ENCODE results near the gene CREB3L1. TPM values are rescaled to one million over a fixed set of nuclear protein-coding genes. Genes with fewer than 3 reads are reported as not detected.

CREB3L1 gene
- total and polyA plus RNA-seq, 4 experiments from 2014 or later: not detected

- intact Hi-C loops (cut with micrococcal nuclease): no loop called here
- Histone ChIP-seq H3K27ac (ENCODE audit: low read depth, low read length) (no peak overlapping the region), H3K27me3 (ENCODE audit: insufficient read depth, low read length) (no peaks in the 10 kb centered on the region), H3K4me3 (ENCODE audit: low read length in 2 of 2) (no peak overlapping the region), H3K9me3 (ENCODE audit: control insufficient read depth in 1 of 2, low read length in 2 of 2) (no peaks in the 10 kb centered on the region), H3K4me1 (ENCODE audit: insufficient read depth, low read length) (no peaks in the 10 kb centered on the region), H3K36me3 (ENCODE audit: insufficient read depth, low read length) (no peaks in the 10 kb centered on the region)
- DNase-seq: no peak
- Mint-ChIP-seq H3K27ac (no peak overlapping the region), H3K9me3 (peaks cover 0 to 1% (median 0%) of the 10 kb centered on the region in 8 donors), H3K36me3 (no peaks in the 10 kb centered on the region), H3K27me3 (peaks cover 4% of the 10 kb centered on the region in 2 donors), H3K4me3 (no peak overlapping the region), H3K4me1 (peaks cover 1 to 5% (median 4%) of the 10 kb centered on the region in 4 donors)
- POLR2A ChIA-PET (ENCODE audit: partially characterized antibody): no interaction called here
- CTCF ChIA-PET (ENCODE audit: partially characterized antibody): no interaction called here
Measured at GRCh38 chr11:46267930-46268329, 9.5 kb upstream of the CREB3L1 start.

- Histone ChIP-seq H3K36me3 (ENCODE audit: insufficient read depth, low read length) (no peaks in the 10 kb centered on the region), H3K27ac (ENCODE audit: low read depth, low read length) (no peak overlapping the region), H3K4me1 (ENCODE audit: insufficient read depth, low read length) (no peaks in the 10 kb centered on the region), H3K27me3 (ENCODE audit: insufficient read depth, low read length) (no peaks in the 10 kb centered on the region), H3K4me3 (ENCODE audit: low read length in 2 of 2) (no peak overlapping the region), H3K9me3 (ENCODE audit: control insufficient read depth in 1 of 2, low read length in 2 of 2) (no peaks in the 10 kb centered on the region)
- intact Hi-C loops (cut with micrococcal nuclease): no loop called here
- POLR2A ChIA-PET (ENCODE audit: partially characterized antibody): no interaction called here
- H3K4me3 Mint-ChIP-seq: no peak overlapping the region
- CTCF ChIA-PET (ENCODE audit: partially characterized antibody): interaction anchor here (1.3 to 1.5 kb wide), 2 partner anchors 31 to 41 kb away, joined by 3 to 4 read pairs; no protein-coding TSS in a partner anchor
- DNase-seq: no peak
- H3K36me3 Mint-ChIP-seq: no peaks in the 10 kb centered on the region
- H3K4me1 Mint-ChIP-seq: peaks cover 1 to 5% (median 4%) of the 10 kb centered on the region in 4 donors
- H3K9me3 Mint-ChIP-seq: peaks cover 0 to 1% (median 0%) of the 10 kb centered on the region in 8 donors
- H3K27ac Mint-ChIP-seq: no peak overlapping the region
- peaks cover 5 to 6% of the 10 kb centered on the region in 2 donors for H3K27me3 Mint-ChIP-seq
Measured at GRCh38 chr11:46270684-46271083, 6.8 kb upstream of the CREB3L1 start.

GRCh38 chr11:46271407-46271806 lies 6.1 kb upstream of the CREB3L1 start:
- Histone ChIP-seq H3K4me3 (ENCODE audit: low read length in 2 of 2) (no peak overlapping the region), H3K4me1 (ENCODE audit: insufficient read depth, low read length) (no peaks in the 10 kb centered on the region), H3K36me3 (ENCODE audit: insufficient read depth, low read length) (no peaks in the 10 kb centered on the region), H3K27ac (ENCODE audit: low read depth, low read length) (no peak overlapping the region), H3K9me3 (ENCODE audit: control insufficient read depth in 1 of 2, low read length in 2 of 2) (no peaks in the 10 kb centered on the region), H3K27me3 (ENCODE audit: insufficient read depth, low read length) (peaks cover 2% of the 10 kb centered on the region)
- POLR2A ChIA-PET (ENCODE audit: partially characterized antibody): no interaction called here
- no peak overlapping the region for H3K27ac Mint-ChIP-seq
- intact Hi-C loops (cut with micrococcal nuclease): no loop called here
- no peak for DNase-seq
- no peak overlapping the region for H3K4me3 Mint-ChIP-seq
- peaks cover 9 to 11% of the 10 kb centered on the region in 2 donors for H3K27me3 Mint-ChIP-seq
- H3K4me1 Mint-ChIP-seq: peaks cover 1 to 7% (median 4%) of the 10 kb centered on the region in 4 donors
- CTCF ChIA-PET (ENCODE audit: partially characterized antibody): interaction anchor here (1.3 to 1.5 kb wide), 3 partner anchors 32 to 40 kb away, joined by 3 to 5 read pairs (median 4); no protein-coding TSS in a partner anchor
- H3K9me3 Mint-ChIP-seq: no peaks in the 10 kb centered on the region
- no peaks in the 10 kb centered on the region for H3K36me3 Mint-ChIP-seq

GRCh38 chr11:46271875-46272815 lies 5.3 kb upstream of the CREB3L1 start:
- no peaks in the 10 kb centered on the region for H3K36me3 Mint-ChIP-seq
- Histone ChIP-seq H3K4me3 (ENCODE audit: low read length in 2 of 2) (no peak overlapping the region), H3K27ac (ENCODE audit: low read depth, low read length) (no peak overlapping the region), H3K4me1 (ENCODE audit: insufficient read depth, low read length) (no peaks in the 10 kb centered on the region), H3K36me3 (ENCODE audit: insufficient read depth, low read length) (no peaks in the 10 kb centered on the region), H3K27me3 (ENCODE audit: insufficient read depth, low read length) (peaks cover 6% of the 10 kb centered on the region), H3K9me3 (ENCODE audit: control insufficient read depth in 1 of 2, low read length in 2 of 2) (no peaks in the 10 kb centered on the region)
- peak overlapping the region in 2 of 8 donors; percentile 20 to 56 for H3K4me3 Mint-ChIP-seq
- CTCF ChIA-PET (ENCODE audit: partially characterized antibody): interaction anchor here (0.5 to 1.5 kb wide), 4 partner anchors 33 to 413 kb away, joined by 3 to 5 read pairs (median 4); no protein-coding TSS in a partner anchor
- H3K4me1 Mint-ChIP-seq: peaks cover 3 to 12% (median 5%) of the 10 kb centered on the region in 4 donors
- H3K9me3 Mint-ChIP-seq: no peaks in the 10 kb centered on the region
- intact Hi-C loops (cut with micrococcal nuclease): no loop called here
- POLR2A ChIA-PET (ENCODE audit: partially characterized antibody): no interaction called here
- no peak overlapping the region for H3K27ac Mint-ChIP-seq
- H3K27me3 Mint-ChIP-seq: peaks cover 14 to 15% of the 10 kb centered on the region in 2 donors
- no peak for DNase-seq

GRCh38 chr11:46272816-46273427 lies 4.5 kb upstream of the CREB3L1 start:
- peaks cover 17 to 18% of the 10 kb centered on the region in 2 donors for H3K27me3 Mint-ChIP-seq
- Histone ChIP-seq H3K27me3 (ENCODE audit: insufficient read depth, low read length) (peaks cover 6% of the 10 kb centered on the region), H3K27ac (ENCODE audit: low read depth, low read length) (no peak overlapping the region), H3K4me1 (ENCODE audit: insufficient read depth, low read length) (peaks cover 7% of the 10 kb centered on the region), H3K36me3 (ENCODE audit: insufficient read depth, low read length) (no peaks in the 10 kb centered on the region), H3K4me3 (ENCODE audit: low read length in 2 of 2) (no peak overlapping the region), H3K9me3 (ENCODE audit: control insufficient read depth in 1 of 2, low read length in 2 of 2) (no peaks in the 10 kb centered on the region)
- no peak for DNase-seq
- H3K27ac Mint-ChIP-seq: peak overlapping the region in 1 of 7 donors; percentile 63
- H3K4me3 Mint-ChIP-seq: peak overlapping the region in 1 of 8 donors; percentile 20
- peaks cover 6 to 17% (median 9%) of the 10 kb centered on the region in 4 donors for H3K4me1 Mint-ChIP-seq
- H3K36me3 Mint-ChIP-seq: no peaks in the 10 kb centered on the region
- intact Hi-C loops (cut with micrococcal nuclease): no loop called here
- ChIA-PET CTCF (ENCODE audit: partially characterized antibody) (interaction anchor here (0.5 kb wide), 1 partner anchor 412 kb away, joined by 3 read pairs; no protein-coding TSS in a partner anchor), POLR2A (ENCODE audit: partially characterized antibody) (no interaction called here)
- no peaks in the 10 kb centered on the region for H3K9me3 Mint-ChIP-seq

- intact Hi-C loops (cut with micrococcal nuclease): no loop called here
- Histone ChIP-seq H3K4me3 (ENCODE audit: low read length in 2 of 2) (no peak overlapping the region), H3K36me3 (ENCODE audit: insufficient read depth, low read length) (no peaks in the 10 kb centered on the region), H3K9me3 (ENCODE audit: control insufficient read depth in 1 of 2, low read length in 2 of 2) (no peaks in the 10 kb centered on the region), H3K27me3 (ENCODE audit: insufficient read depth, low read length) (peaks cover 6% of the 10 kb centered on the region), H3K27ac (ENCODE audit: low read depth, low read length) (no peak overlapping the region), H3K4me1 (ENCODE audit: insufficient read depth, low read length) (peaks cover 12% of the 10 kb centered on the region)
- no peaks in the 10 kb centered on the region for H3K9me3 Mint-ChIP-seq
- no peaks in the 10 kb centered on the region for H3K36me3 Mint-ChIP-seq
- peaks cover 17 to 18% of the 10 kb centered on the region in 2 donors for H3K27me3 Mint-ChIP-seq
- H3K27ac Mint-ChIP-seq: no peak overlapping the region
- ChIA-PET CTCF (ENCODE audit: partially characterized antibody) (no interaction called here), POLR2A (ENCODE audit: partially characterized antibody) (no interaction called here)
- H3K4me3 Mint-ChIP-seq: no peak overlapping the region
- DNase-seq: no peak
- H3K4me1 Mint-ChIP-seq: peaks cover 6 to 21% (median 9%) of the 10 kb centered on the region in 4 donors
Measured at GRCh38 chr11:46273511-46274205, 3.8 kb upstream of the CREB3L1 start.

Data from CD4-positive, alpha-beta memory T cell (primary cell).